Measurements from ENCODE around the gene MEP1A. TPM values are rescaled to one million over a fixed set of nuclear protein-coding genes. Genes with fewer than 3 reads are reported as not detected.
"Not testable (repeated sequence)": the region's sequence is repeated elsewhere in the genome, so short reads cannot be mapped to it uniquely, and the experiment has no call there.

The MEP1A gene
- total RNA-seq, 6 experiments from 2014 or later = 0.07 to 0.18 TPM; not detected in 4

GRCh38 chr6:46773201-46773855, 19.9 kb upstream of the MEP1A start:
- WGBS (ENCODE audit: insufficient coverage, low coverage, low lambda C conversion rate, missing lambda C conversion rate) = 48% methylated on average over 1 of the region's 1 CpG
- intact Hi-C loops (cut with DNase I) = no loop called here

GRCh38 chr6:46774736-46775135, 18.5 kb upstream of the MEP1A start:
- ATAC-seq; DNase-seq; H3K4me3 ChIP-seq; intact Hi-C loops (cut with DNase I); H3K9me3 ChIP-seq; H3K27ac ChIP-seq; H3K27me3 ChIP-seq; H3K36me3 ChIP-seq; H3K4me1 ChIP-seq: not testable (repeated sequence)
- WGBS (ENCODE audit: insufficient coverage, low coverage, low lambda C conversion rate, missing lambda C conversion rate) = 91% methylated on average over 8 of the region's 24 CpGs

More at GRCh38 chr6:46773201-46773855, 19.9 kb upstream of the MEP1A start:
- Histone ChIP-seq H3K9me3 (no peaks in the 10 kb centered on the region), H3K4me1 (no peaks in the 10 kb centered on the region), H3K4me3 (no peak overlapping the region), H3K36me3 (no peaks in the 10 kb centered on the region), H3K27me3 (no peaks in the 10 kb centered on the region), H3K27ac (peak overlapping the region in 1 of 3 donors; percentile 4)
- TF ChIP-seq POLR2A (IDR thresholded peaks at IDR 0.05) (no peak), CTCF (IDR thresholded peaks at IDR 0.05) (no peak)
- DNase-seq (no peak), ATAC-seq (no peak)

GRCh38 chr6:46776070-46776712, 17.0 kb upstream of the MEP1A start:
- H3K27ac ChIP-seq = no peak overlapping the region
- DNase-seq (no peak), ATAC-seq (no peak)
- intact Hi-C loops (cut with DNase I) = no loop called here
- no peaks in the 10 kb centered on the region for H3K9me3 ChIP-seq
- no peaks in the 10 kb centered on the region for H3K36me3 ChIP-seq
- TF ChIP-seq POLR2A (IDR thresholded peaks at IDR 0.05) = no peak
- no peak for TF ChIP-seq CTCF (IDR thresholded peaks at IDR 0.05)
- 93% methylated on average over 5 of the region's 5 CpGs for WGBS (ENCODE audit: insufficient coverage, low coverage, low lambda C conversion rate, missing lambda C conversion rate)
- no peak overlapping the region for H3K4me3 ChIP-seq
- no peaks in the 10 kb centered on the region for H3K4me1 ChIP-seq
- no peaks in the 10 kb centered on the region for H3K27me3 ChIP-seq

GRCh38 chr6:46777476-46778346, 15.5 kb upstream of the MEP1A start:
- Histone ChIP-seq H3K36me3 (no peaks in the 10 kb centered on the region), H3K4me3 (no peak overlapping the region), H3K9me3 (no peaks in the 10 kb centered on the region), H3K4me1 (no peaks in the 10 kb centered on the region), H3K27me3 (no peaks in the 10 kb centered on the region), H3K27ac (no peak overlapping the region)
- ATAC-seq = no peak
- intact Hi-C loops (cut with DNase I) = no loop called here
- 92% methylated on average over 9 of the region's 12 CpGs for WGBS (ENCODE audit: insufficient coverage, low coverage, low lambda C conversion rate, missing lambda C conversion rate)
- TF ChIP-seq POLR2A (IDR thresholded peaks at IDR 0.05) (no peak), CTCF (IDR thresholded peaks at IDR 0.05) (no peak)
- DNase-seq = no peak

All from right lobe of liver (tissue), 6 donors.